Measurements from ENCODE around the gene TPCN1.

TPCN1 gene

DNA sequence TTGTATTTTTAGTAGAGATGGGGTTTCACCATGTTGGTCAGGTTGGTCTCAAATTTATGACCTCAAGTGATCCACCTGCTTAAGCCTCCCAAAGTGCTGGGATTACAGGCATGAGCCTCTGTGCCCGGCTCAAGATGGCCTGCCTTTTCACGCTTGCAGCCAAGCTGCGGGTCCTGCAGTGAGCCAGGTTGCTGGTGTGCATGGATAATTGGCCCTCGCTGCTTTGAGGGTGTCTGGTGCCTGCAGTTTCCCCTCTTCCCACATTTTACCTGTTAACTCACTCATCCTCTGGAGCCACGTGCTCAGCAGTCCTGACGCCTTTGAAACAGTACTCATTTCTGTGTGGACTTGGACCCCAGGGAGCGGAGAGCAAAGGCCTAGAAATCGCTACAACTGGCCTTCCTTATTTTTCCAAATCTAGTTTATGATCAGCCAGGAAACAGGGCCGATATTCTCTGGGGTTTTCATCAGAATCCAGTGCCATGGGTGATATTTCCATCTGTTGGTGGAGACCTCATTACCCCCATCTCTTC is 42.2 kb downstream of the TPCN1 start:
- no peak for DNase-seq

DNA sequence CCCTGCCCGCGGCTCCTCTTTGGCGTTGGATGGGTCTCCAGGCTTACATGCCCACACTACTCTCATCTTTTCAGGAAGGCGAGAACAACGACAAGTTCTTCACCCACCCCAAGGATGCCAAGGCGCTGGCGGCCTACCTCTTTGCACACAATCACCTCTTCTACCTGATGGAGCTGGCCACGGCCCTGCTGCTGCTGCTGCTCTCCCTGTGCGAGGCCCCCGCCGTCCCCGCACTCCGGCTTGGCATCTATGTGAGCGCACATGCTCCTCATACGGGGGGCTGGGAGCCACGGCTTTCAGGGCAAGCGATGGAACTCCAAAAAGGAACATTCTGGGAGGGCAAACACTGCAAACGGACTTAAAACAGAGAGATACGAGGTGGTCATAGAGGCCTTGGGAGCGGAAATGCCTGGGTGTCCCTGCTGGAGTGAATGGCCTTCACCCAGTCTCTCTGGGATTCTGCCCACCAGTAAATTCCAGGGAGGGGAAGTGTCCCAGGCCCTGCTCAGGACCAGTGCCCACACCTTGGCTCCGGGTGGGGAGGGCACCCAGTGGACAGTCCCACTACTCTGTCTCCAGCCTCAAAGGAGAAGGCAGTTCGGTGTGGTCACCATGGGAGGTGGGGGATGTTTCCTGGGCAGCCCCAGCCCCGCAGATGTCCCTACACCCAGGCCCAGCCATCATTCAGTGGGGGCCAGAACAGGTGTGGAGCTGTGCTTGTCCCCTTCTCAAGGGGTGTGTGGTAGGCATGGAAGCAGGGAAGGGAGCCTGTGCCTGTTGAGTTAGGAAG is 45.0 kb downstream of the TPCN1 start:
- no peak for DNase-seq

DNA sequence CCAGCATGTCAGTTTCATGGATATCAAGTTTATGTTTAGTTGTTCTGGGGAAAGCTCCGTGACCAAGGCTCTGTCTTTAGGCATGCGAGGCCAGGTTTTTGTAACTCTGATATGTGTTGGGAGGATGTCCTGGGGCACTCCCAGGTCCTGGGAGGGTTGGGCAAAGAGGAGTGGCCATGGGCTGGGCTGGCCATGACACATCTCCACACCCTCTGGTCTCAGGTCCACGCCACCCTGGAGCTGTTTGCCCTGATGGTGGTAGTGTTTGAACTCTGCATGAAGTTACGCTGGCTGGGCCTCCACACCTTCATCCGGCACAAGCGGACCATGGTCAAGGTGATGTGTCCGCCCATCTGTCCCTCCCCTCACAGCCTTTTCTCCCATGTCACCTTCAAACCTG is 46.4 kb downstream of the TPCN1 start:
- DNase-seq, result no peak

DNA sequence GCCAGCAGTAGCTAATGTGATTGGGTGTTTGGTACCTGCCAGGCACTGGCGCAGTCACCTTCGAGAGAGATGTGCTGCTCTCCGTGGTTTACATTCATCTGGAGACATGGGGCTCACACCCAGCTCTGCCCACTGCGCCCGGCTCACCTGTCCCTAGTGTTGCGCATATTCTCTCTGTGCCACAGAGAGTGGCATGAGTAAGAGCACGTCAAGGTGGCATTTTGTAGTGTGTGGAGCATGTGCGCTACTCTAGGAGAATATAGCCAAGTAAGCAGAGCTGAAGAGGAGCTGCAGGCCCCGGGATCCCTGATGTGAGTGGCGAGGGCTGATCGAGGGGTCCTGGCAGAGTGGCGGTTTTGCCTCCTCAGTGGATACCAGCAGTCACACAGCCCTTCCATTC is 46.9 kb downstream of the TPCN1 start:
- no peak for DNase-seq

DNA sequence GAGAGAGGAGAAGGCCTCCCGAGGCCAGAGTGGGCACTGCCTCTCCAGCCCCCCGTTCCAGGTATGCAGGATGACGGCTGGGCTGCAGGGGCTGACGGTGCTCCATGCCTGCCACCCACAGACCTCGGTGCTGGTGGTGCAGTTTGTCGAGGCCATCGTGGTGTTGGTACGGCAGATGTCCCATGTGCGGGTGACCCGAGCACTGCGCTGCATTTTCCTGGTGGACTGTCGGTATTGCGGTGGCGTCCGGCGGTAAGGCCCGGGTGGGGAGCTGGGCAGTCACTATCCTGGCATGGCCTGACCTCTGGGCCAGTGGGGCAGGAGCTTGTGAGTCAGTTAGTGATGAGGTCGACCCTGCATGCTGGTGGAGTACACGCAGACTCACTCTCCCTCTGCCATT is 47.4 kb downstream of the TPCN1 start:
- no peak for DNase-seq

DNA sequence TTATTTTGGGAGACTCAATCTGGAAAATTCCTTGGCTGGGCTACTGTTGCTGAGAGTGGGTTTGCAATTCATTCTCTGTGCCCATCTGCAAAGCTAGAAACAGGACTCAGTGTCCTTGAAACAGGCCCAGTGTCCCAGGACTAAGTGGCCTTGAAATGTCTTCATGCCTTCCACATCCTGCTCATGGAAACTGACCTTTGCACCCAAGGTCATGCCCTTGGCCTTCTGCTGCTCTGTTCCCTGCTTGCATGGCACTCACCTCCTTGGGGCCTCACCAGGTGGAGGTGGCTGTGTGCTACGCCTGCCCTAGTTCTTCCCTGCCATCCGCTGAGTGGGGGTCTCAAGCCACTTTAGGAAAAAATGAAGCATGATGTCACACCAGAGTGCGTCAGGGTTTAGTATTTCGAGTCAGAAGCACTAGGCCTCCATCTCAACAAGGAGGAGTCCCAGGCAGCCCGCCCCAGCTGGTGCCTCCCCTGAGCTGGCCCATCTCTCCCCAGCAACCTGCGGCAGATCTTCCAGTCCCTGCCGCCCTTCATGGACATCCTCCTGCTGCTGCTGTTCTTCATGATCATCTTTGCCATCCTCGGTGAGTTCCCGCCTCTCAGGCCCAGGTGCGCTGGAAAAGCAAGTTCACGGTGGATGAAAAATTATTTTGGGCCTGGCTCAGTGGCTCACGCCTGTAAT is 48.1 kb downstream of the TPCN1 start:
- no peak for DNase-seq

DNA sequence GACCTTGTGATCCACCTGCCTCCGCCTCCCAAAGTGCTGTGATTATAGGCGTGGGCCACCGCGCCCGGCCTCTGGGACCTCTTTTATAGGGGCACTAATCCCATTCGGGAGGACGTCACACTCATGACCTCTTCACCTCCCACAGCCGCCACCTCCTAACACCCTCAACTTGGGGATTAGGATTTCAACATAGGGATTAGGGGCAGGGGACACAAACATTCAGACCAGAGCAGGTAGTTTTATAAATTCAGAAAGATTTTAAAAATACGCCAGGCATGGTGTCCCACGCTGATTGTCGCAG is 49.4 kb downstream of the TPCN1 start:
- DNase-seq, result no peak

DNA sequence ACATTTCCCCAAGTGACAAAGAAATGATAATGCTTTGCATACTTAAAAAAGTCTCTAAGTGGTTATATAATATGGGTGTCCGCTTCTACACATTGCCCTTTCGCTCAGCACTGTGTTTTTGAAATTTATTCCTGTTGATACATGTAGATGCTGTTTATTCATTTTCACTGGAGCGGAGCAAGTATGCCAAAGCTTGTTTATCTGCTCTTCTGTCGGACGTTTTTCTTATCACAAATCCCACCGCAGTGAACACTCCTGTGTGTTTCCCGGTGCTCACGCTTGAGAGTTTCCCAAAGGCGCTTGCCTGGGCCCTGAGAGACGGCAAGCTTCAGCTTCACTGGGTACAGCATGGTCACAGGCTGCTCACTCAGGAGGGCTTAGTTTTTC is 50.2 kb downstream of the TPCN1 start:
- DNase-seq, result no peak

DNA sequence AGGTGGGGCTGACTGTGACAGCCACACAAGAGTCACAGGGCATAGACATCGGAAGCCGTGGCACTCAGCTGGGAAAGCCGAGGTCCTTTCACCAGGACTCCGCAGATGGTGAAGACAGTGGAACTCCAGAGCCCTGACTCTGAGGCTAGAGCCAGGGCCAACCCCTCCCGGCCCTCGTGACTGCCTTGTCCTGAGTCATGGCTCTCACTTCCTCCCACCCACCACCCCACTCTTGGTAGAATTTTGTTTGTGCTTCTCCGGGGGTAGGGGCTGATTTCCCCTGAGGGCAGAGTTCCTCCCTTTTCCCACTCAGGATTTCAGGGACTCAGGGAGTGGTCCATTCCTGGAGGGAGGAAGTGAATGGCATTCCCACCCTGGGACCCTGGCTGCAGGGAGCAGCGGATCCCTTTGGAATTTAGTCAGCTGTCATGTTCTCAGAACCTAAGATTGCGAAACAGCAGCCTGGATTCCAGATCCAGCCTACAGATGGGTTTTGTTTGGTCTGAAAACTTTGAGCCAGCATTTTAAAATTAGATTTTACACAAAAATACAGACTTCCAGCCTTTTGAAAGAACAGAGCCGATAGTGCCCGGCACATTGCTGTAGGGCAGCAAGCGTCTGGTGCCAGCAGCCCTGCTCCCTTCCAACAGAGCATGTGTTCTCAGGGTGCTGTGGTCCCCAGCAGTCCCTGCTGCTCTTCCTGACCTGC is 50.7 kb downstream of the TPCN1 start:
- DNase-seq, result no peak

DNA sequence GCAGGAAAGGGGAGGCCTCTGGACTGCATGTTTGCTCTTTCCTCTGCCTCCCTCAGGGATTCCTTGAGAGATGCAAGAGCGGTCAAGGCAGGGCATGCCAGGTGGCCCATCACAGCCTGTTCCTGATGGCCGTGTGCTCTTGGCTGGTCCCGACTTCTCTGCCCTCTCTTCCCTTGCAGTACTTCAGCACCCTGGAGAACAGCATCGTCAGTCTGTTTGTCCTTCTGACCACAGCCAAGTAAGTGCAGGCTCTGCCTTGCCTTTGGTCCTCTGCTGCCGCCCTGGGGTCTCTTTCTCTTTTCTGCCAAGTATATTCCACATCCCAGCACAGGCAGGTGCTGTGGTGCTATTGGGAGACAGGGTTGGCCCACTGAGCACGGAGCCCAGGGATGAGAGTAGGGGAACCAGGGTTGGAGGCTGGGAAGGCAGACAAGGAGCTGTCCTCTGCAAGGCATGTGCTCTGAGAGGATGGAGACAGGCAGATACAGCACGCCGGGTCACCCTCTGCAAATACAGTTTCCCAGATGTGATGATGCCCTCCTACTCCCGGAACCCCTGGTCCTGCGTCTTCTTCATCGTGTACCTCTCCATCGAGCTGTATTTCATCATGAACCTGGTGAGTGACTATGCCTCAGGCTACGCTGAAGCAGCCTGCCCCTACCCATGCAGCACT is 51.9 kb downstream of the TPCN1 start:
- no peak for DNase-seq

DNA sequence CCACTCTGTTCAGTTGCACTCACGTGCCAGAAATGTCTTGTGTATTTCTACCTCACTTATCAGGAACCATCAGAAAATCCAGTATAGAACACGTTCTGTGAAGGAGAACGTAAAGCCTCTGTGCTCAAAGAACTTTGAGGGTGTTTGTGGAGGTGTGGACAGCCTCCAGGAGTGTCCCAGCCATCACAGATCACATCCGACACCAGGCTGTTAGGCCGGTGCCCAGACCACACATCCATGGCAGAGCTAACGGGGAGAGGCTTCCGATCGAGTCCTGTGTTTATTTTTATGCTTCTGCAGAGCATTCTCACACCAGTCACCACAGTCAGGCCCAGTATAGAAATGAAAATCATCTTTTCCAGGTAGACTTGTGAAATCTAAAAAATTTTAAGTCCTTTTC is 53.6 kb downstream of the TPCN1 start:
- DNase-seq, result no peak

DNA sequence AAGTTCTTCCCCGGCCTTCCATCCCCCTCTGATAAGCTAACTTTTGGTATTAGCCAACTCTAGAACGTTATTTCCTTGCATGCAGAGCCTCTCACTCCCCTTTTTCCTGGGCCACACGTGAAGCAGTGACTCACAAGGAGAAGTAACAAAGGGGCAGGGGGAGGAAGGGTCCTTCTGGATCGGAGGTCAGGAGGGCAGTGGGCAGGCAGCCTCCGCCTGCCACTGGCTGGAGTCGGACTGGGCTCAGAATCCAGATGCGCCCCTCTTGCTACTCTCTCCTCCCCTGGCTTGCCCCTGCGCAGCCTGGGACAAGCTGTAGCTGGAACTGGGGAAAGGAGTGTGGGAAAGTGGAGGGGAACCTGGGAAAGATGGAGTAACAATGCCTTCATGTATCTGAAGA is 55.0 kb downstream of the TPCN1 start:
- no peak for DNase-seq

DNA sequence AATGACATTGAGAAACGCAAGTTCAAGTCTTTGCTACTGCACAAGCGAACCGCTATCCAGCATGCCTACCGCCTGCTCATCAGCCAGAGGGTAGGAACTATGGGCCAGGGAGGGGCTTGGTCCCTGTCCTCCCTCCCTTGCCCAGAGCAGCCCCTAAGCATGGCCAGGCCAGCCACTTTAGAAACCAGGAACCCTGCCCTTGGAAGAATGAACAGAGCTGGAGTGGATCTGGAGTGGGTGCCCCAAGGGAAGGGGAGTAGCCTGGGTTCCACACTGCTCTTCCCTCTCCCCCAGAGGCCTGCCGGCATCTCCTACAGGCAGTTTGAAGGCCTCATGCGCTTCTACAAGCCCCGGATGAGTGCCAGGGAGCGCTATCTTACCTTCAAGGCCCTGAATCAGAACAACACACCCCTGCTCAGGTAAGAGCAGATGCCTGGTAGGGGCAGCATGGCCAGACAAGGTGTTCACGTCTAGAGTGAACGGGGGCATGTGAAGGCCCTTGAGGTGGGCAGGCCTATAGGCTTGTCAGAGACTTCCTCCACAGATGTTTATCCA is 55.8 kb downstream of the TPCN1 start:
- DNase-seq, result no peak

DNA sequence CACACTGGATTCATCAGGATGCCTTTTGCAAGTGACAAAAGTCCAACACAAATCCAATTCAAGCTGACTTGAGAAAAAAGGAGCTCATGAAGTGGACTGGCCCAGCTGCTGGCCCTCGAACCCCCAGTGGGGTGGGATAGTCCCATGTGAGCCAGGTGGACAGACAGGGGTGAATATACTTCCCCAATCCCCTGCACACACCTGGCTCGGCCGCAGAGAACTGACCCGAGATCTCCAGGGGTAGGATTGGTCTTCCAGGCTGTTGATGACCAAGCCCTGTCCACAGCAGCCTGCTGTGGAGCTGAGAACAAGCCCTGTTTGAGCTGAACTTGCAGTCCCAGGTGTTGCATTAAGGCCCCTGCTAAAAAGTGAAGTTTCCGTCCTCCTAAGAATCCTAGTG is 56.2 kb downstream of the TPCN1 start:
- DNase-seq, result no peak

DNA sequence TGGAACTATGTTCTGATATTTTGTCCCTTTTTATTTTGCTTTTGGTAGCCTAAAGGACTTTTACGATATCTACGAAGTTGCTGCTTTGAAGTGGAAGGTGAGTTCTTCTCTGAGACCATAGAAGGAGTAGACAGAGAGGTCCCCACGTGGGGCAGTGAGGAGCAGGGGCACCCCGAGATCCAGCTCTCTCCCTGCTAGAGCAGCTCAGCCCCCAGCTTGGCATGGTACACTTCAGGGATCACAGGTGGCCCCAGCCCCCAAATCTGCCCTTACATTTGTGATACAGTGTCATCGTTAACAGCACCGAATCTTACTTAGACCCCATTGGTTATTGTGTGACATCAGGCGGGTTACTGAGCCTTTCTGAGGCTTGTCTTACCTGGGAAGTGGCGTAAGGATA is 56.9 kb downstream of the TPCN1 start:
- no peak for DNase-seq

DNA sequence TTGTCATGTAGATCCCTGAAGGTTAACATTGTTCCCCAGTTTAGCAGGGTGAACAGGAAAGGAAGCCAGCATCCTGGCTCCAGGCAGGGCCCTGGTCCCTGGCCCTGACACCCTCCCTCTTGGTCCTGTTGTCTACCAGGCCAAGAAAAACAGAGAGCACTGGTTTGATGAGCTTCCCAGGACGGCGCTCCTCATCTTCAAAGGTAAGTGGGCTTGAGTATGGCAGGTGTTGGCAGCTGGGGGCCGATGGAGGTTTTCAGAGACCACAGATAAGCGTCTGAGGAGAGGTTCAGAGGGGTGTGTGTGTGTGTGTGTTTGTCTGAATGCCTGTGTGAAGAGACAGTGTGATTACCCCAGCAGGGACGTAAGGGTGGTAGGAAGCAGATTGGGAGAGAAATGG is 57.4 kb downstream of the TPCN1 start:
- DNase-seq, result no peak

DNA sequence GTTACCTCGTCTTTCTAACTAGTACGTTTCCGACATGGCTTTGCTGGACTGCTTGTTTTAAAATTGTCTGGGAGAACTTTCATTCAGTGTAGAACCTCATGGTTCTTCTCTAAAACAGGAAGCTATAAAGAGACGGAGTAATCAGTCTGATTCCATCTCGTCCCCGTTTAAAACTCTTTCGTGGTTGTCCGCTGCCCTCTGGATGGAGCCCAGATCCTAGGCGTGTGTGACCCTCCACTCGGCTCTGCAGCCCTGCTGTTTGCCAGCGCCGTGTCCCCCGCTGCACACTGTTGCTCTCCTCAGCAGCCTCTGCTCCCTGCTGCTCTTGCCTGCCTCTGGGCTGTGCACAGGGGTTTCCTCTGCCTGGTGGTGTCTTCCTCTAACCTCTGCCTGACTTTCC is 63.5 kb downstream of the TPCN1 start:
- DNase-seq, result no peak

DNA sequence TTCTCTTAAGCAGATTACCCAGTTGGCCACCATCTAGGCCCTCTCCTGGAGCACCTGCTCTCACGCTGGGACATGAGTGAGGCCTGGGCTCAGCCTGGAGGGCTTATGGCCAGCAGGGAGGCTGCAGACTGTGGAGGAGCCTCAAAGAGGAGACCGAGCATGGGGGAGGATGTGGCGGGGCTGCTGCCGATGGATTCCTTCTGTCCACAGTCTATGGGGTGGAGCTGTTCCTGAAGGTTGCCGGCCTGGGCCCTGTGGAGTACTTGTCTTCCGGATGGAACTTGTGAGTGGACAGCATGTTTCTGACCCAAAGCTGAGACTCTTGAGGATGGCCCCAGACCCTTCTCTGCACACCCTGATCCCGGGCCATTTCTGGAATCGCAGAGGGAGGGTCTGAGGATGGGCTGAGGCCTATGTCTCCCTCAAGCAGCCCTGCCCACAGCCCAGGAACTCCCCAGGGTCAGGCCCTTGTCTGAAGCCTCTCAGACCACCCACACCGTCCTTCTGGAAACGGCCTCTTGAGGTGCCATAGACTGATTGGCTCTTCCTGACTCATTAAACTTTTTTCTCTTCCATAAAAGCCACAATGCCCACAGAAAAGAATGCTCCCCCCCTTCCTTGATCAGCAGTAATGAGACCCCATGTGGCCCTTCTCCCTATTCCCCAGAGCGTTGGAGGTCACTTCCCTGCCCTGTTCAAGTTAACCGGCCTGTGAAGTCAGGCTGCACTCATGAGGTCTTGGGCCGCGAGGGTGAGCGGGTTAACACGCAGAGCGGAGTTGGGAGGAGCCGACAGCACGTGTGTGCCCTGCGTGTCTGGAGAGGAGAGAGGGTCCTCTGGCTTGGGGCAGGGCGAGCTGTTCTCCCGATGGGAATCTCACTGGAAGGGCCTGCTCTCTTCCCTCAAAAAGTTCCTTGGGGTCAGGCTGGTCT is 64.7 kb downstream of the TPCN1 start:
- no peak for DNase-seq

DNA sequence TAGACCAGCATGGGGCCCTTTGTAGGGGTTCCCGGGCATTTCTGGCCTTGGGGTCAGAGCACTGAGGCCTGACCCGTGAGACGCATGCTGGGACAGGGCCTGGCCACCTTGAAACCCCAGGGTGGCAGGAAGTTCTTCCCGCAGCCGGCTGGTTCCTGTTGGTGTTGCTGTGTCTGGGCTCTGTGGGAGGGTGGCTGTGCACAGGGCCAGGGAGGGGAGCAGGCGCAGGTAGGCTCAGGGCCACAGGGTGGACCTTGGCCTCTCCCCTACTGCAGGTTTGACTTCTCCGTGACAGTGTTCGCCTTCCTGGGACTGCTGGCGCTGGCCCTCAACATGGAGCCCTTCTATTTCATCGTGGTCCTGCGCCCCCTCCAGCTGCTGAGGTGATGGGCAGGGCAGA is 65.4 kb downstream of the TPCN1 start:
- no peak for DNase-seq

DNA sequence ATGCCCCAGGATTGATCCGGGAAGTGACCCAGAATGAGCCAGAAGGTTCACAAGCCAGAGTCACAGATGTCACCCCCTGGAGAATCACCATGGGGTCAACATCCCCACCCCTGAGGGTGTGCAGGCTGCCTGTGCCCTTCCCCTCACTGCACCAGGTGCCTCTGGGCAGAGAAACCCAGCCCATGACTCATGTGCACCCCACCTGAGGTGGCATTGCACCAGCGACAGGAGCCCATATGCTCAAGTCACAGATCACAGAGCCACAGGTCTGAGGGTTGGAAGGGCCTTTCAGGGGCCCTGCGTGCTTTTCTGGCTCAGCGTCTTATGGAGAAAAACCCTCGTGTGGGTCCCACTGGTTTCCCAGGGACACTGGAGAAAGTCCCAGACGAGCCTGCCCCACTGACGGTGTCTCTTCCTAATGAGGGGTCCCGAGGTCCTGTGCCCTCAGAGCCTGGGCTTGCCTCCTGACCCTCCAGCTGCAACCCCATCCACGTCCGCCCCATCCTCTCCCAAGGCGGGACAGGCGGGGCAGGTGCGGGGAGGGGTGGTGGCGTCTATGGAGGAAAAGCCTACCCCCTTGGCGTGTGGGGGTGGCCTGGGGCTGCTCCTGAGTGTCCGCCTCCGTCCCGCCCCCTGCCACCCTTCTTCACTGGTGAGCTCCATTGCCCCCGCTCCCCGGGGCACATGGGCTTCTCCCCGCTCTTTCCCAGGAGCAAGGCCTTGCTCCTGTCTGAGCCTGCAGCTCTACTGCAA is 66.1 kb downstream of the TPCN1 start:
- no peak for DNase-seq

DNA sequence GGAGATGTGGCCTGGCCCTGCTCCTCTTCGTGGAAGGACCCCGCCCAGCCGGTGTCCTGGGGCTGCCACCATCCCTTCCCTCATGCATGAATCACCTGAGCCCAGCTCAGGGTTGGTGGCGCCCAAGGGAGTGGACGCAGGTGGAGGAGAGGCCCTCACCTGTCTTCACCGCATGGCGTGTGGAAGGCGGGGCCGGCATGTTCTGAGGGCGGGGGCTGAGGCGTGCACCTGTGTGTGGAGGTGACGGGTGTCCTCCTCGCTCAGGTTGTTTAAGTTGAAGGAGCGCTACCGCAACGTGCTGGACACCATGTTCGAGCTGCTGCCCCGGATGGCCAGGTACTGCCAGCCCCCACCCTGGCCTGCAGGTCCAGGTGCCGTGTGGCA is 66.6 kb downstream of the TPCN1 start:
- no peak for DNase-seq
